Stimulated activated naive CD8-positive, alpha-beta T cell treated with anti-CD3 and anti-CD28 coated beads, Interleukin-15, amount 100 ng/mL, for 72 hours (primary cell): ENCODE measurements around the gene FBXO41.

Experiments
- ATAC-seq: fragments of 150-1000 bp; cut with Tn5 transposase; 2 replicates; pipeline ENCODE4 v1.10.0; 2021; ENCODE audit warnings: mild to moderate bottlenecking, moderate library complexity
- DNase-seq, 2 donors: peaks; one replicate each; pipeline ENCODE4 v3.0.0; 2021 to 2022
- H3K27ac Mint-ChIP-seq, 2 donors: one replicate each; pipeline ENCODE4 v1.8.0; 2022; ENCODE audit warnings: mild to moderate bottlenecking in 2 of 2, mixed read lengths in 2 of 2, moderate library complexity in 2 of 2
- H3K27me3 Mint-ChIP-seq: one replicate; pipeline ENCODE4 v1.8.0; 2022; ENCODE audit warnings: mixed read lengths
- H3K4me1 Mint-ChIP-seq: one replicate; pipeline ENCODE4 v1.8.0; 2022; ENCODE audit warnings: mild to moderate bottlenecking, mixed read lengths
- H3K4me3 Mint-ChIP-seq, 2 donors: one replicate each; pipeline ENCODE4 v1.8.0; 2022; ENCODE audit warnings: mild to moderate bottlenecking in 2 of 2, mixed read lengths in 2 of 2, moderate library complexity in 1 of 2
- H3K9me3 Mint-ChIP-seq, 2 donors: one replicate each; pipeline ENCODE4 v1.8.0; 2022; ENCODE audit warnings: mixed read lengths in 2 of 2

Gene FBXO41

DNA sequence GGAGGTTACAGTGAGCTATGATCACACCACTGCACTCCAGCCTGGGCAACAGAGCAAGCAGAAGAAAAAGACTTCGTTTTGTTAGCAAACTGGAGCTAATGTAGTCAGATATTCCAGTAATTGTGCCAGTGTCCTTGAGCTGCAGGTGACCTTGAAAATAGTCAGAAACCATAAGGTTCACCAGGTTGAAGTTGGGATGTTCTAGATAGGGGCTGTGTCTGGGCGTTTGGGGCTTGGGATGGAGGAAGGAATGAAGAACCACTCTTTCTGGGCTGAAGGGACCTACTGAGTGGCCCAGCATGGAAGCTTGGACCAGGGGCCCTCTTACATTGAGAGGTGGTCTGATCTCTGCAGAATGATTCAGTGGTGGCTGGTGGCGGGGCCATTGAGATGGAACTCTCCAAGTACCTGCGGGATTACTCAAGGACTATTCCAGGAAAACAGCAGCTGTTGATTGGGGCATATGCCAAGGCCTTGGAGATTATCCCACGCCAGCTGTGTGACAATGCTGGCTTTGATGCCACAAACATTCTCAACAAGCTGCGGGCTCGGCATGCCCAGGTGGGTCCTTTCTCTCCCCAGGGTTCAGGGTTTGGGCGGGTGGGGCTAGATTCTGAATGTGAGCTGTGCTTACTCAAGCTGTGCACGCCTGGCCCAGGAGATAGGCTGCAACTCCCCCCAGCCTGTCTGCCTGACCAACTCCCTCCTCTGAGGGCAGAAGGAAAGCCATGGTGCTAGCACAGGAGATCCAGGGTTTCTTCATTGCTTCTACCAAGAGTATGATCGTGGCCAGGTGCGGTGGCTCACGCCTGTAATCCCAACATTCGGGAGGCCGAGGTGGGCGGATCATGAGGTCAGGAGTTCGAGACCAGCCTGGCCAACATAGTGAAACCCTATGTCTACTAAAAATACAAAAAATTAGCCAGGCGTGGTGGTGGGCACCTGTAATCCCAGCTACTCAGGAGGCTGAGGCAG lies 33.1 kb downstream of the FBXO41 start:
- peak overlapping the region in 1 of 2 donors; percentile 9 for H3K27ac Mint-ChIP-seq
- H3K4me3 Mint-ChIP-seq, result no peak overlapping the region
- no peak for ATAC-seq
- no peaks in the 10 kb centered on the region for H3K27me3 Mint-ChIP-seq
- no peak for DNase-seq
- H3K9me3 Mint-ChIP-seq, result no peaks in the 10 kb centered on the region
- H3K4me1 Mint-ChIP-seq, result no peaks in the 10 kb centered on the region

DNA sequence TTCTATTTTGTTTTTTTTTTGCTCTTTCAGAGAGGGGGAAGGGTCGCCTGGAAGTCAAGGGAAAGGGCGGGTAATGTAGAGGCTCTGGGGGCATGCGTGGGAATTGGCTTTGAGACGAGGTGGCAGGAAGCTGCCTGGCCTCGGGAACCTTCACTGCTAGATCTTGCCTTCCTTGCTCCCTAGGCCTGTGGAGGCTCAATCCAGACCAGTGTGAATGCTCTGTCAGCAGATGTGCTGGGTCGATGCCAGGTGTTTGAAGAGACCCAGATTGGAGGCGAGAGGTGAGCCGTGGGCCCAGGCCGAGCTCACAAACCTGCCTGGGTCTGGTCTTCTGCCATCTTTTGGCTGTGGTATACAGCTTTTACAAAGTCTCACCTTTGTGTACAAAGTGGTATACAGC lies 34.6 kb downstream of the FBXO41 start:
- H3K9me3 Mint-ChIP-seq, result no peaks in the 10 kb centered on the region
- no peak overlapping the region for H3K4me3 Mint-ChIP-seq
- ATAC-seq (no peak), DNase-seq (no peak)
- H3K4me1 Mint-ChIP-seq, result no peaks in the 10 kb centered on the region
- peak overlapping the region; percentile 74 to 85 for H3K27ac Mint-ChIP-seq
- H3K27me3 Mint-ChIP-seq, result no peaks in the 10 kb centered on the region

GRCh38 chr2:73246850-73247249 lies 37.4 kb downstream of the FBXO41 start:
- H3K9me3 Mint-ChIP-seq, result no peaks in the 10 kb centered on the region
- H3K27me3 Mint-ChIP-seq, result no peaks in the 10 kb centered on the region
- peaks cover 10% of the 10 kb centered on the region for H3K4me1 Mint-ChIP-seq
- H3K4me3 Mint-ChIP-seq, result no peak overlapping the region
- no peak for ATAC-seq
- no peak for DNase-seq
- peak overlapping the region in 1 of 2 donors; percentile 66 for H3K27ac Mint-ChIP-seq

- H3K4me1 Mint-ChIP-seq, result peaks cover 17% of the 10 kb centered on the region
- H3K27me3 Mint-ChIP-seq, result no peaks in the 10 kb centered on the region
- H3K27ac Mint-ChIP-seq, result peak overlapping the region in 1 of 2 donors; percentile 21
- DNase-seq (no peak), ATAC-seq (peak; percentile 73)
- no peak overlapping the region for H3K4me3 Mint-ChIP-seq
- H3K9me3 Mint-ChIP-seq, result no peaks in the 10 kb centered on the region
These were observed 39.7 kb downstream of the FBXO41 start for GRCh38 chr2:73244580-73244979.

- DNase-seq, result no peak
- ATAC-seq, result no peak
- H3K4me3 Mint-ChIP-seq, result no peak overlapping the region
- no peaks in the 10 kb centered on the region for H3K9me3 Mint-ChIP-seq
- peaks cover 22% of the 10 kb centered on the region for H3K4me1 Mint-ChIP-seq
- H3K27ac Mint-ChIP-seq, result peak overlapping the region; percentile 27 to 48
- H3K27me3 Mint-ChIP-seq, result no peaks in the 10 kb centered on the region
These were observed 40.3 kb downstream of the FBXO41 start for GRCh38 chr2:73243884-73244570.

GRCh38 chr2:73239776-73240175 lies 44.5 kb downstream of the FBXO41 start:
- no peak for DNase-seq
- peaks cover 59% of the 10 kb centered on the region for H3K4me1 Mint-ChIP-seq
- H3K9me3 Mint-ChIP-seq, result no peaks in the 10 kb centered on the region
- peak overlapping the region in 1 of 2 donors; percentile 54 for H3K27ac Mint-ChIP-seq
- ATAC-seq, result no peak
- H3K27me3 Mint-ChIP-seq, result no peaks in the 10 kb centered on the region
- H3K4me3 Mint-ChIP-seq, result no peak overlapping the region

DNA sequence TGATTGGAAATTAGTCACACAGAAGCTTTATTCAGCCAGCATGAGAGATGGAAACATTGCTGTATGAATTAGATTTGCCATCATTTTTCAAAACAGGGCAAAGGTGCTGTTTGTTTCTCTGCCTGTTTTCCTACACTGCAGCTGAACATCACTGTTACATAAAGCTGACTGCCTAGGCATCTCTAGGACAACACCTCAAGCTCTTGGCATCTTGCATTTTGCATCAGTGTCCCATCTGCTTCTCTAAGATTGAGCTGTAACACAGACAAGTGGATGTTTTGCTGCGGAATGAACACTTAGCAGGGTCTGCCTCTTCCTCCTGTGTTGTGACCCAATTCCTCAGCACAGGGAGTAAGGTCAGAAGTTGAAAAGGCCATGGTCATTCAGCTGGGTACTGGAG lies 45.3 kb downstream of the FBXO41 start:
- no peaks in the 10 kb centered on the region for H3K9me3 Mint-ChIP-seq
- no peak for DNase-seq
- H3K27ac Mint-ChIP-seq, result no peak overlapping the region
- no peak overlapping the region for H3K4me3 Mint-ChIP-seq
- H3K4me1 Mint-ChIP-seq, result peaks cover 53% of the 10 kb centered on the region
- H3K27me3 Mint-ChIP-seq, result no peaks in the 10 kb centered on the region
- ATAC-seq, result no peak

GRCh38 chr2:73238149-73238548 lies 46.1 kb downstream of the FBXO41 start:
- DNase-seq (no peak), ATAC-seq (no peak)
- Mint-ChIP-seq H3K9me3 (no peaks in the 10 kb centered on the region), H3K4me1 (peaks cover 50% of the 10 kb centered on the region), H3K27ac (peak overlapping the region; percentile 61 to 71), H3K27me3 (no peaks in the 10 kb centered on the region), H3K4me3 (no peak overlapping the region)

- no peaks in the 10 kb centered on the region for H3K27me3 Mint-ChIP-seq
- ATAC-seq, result no peak
- no peaks in the 10 kb centered on the region for H3K9me3 Mint-ChIP-seq
- H3K27ac Mint-ChIP-seq, result peak overlapping the region; percentile 1 to 64
- H3K4me3 Mint-ChIP-seq, result peak overlapping the region; percentile 92 to 98
- no peak for DNase-seq
- H3K4me1 Mint-ChIP-seq, result peaks cover 55% of the 10 kb centered on the region
These were observed 47.1 kb downstream of the FBXO41 start for GRCh38 chr2:73237168-73237567.

DNA sequence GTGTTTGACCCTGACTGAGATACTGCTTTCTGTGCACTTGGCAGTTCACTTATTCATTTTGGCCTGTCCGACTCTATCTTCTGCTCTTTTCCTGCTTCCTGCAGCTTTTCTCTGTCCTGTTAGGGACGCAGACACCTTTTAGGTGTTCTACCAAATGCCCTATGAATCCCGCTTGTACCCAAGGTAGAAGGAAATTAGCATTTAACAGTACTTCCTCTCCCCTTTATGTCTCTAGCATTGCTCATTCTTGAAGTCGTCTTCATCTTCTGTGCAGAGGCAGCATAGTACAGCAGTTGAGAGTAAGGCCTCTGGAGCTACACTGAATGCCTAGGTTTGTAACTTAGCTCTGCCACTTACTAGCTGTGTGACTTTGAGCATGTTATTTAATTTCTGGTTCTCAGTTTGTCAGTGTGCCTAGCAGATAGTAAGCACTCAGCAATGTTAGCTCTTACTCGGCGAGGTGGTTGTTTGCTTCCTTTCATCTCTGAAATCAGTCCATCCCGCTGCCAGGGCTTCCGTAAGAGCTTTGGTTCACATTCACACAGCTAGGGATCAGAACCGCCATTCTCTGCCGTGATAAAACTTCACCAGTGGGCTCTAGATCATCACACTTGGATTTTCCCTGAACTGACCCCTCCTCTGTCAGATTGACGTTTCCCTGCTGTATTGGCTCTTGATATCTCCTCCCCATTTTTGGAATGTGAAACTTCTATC lies 48.8 kb downstream of the FBXO41 start:
- H3K4me1 Mint-ChIP-seq, result peaks cover 55% of the 10 kb centered on the region

GRCh38 chr2:73233932-73234832 lies 50.1 kb downstream of the FBXO41 start, which contains the start of gene CCT7:
CCT7 (plus strand) TSS chr2:73234308; CDS start chr2:73234379, 71 bp downstream.
- DNase-seq, result peak; percentile 86 to 89
- Mint-ChIP-seq H3K4me1 (peaks cover 44% of the 10 kb centered on the region), H3K27ac (peak within 1 kb of the TSS; percentile 96 to 99), H3K4me3 (peak within 1 kb of the TSS; percentile 92 to 98), H3K27me3 (no peaks in the 10 kb centered on the region), H3K9me3 (no peaks in the 10 kb centered on the region)
- peak; percentile 79 for ATAC-seq

More for the DNA sequence above, 48.8 kb downstream of the FBXO41 start:
- peak overlapping the region; percentile 96 to 99 for H3K27ac Mint-ChIP-seq
- H3K27me3 Mint-ChIP-seq, result no peaks in the 10 kb centered on the region
- DNase-seq (no peak), ATAC-seq (no peak)
- H3K4me3 Mint-ChIP-seq, result peak overlapping the region; percentile 92 to 98
- H3K9me3 Mint-ChIP-seq, result no peaks in the 10 kb centered on the region

DNA sequence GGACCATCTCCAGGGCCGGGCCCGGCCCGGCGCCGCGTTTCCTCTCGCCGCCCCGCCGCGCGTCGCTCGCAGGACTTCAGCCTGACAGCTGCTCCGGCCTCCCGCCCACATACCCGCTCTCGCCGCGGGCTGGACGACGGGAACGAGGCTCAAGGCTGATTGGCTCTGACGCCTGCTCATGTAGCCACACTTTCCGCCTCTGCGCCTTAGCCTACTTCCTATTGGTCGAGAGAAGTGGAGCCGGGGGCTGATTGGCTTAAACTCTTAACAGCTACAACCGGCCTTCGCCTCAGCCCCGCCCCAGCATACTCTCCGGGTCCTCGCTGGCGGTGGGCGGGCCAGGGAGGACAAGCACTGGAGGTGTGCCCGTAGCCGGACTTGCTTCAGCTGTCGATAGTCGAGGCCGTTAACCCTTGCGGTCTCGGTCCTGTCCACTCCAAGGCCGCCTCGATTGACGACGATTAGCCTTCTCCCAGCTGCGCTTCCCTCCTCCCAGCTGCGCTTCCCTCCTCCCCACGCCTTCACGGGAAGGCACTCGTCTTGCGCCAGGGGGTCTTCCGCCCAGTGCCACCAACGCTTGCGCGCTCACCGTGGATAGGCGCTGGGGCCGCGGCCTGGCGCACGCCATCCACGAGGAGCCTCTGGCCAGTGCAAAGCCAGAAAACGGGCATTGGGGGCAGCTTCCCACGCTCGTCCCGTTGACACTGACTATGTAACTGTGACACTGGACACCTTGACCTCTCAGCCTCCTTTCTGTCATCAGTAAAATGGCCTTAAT lies 50.9 kb downstream of the FBXO41 start, which contains the start of gene PRADC1:
TSS of gene PRADC1 (minus strand) at position 86 of the 778 bp plus-strand sequence. CDS start at position 7, 79 bp downstream.
- Mint-ChIP-seq H3K27me3 (no peaks in the 10 kb centered on the region), H3K4me3 (peak within 1 kb of the TSS; percentile 92 to 98), H3K27ac (peak within 1 kb of the TSS; percentile 96 to 99), H3K4me1 (peaks cover 37% of the 10 kb centered on the region), H3K9me3 (no peaks in the 10 kb centered on the region)
- DNase-seq (peak; percentile 91 to 95), ATAC-seq (peak; percentile 93)

- Mint-ChIP-seq H3K4me3 (peak overlapping the region; percentile 92 to 98), H3K27ac (peak overlapping the region; percentile 96 to 99), H3K9me3 (no peaks in the 10 kb centered on the region), H3K4me1 (peaks cover 31% of the 10 kb centered on the region), H3K27me3 (no peaks in the 10 kb centered on the region)
- DNase-seq (peak in 1 of 2 donors; percentile 37), ATAC-seq (peak; percentile 39)
These were observed 51.7 kb downstream of the FBXO41 start for GRCh38 chr2:73232403-73233153.
